Medulla oblongata (tissue), 1 donor: ENCODE measurements around the gene SSBP3.

Source experiments
- DNase-seq: peaks from one replicate; pipeline ENCODE4 v3.0.0-alpha.2; 2015; ENCODE audit errors: extremely low spot score

SSBP3 gene

GRCh38 chr1:54178296-54179070 is 227.7 kb downstream of the SSBP3 start:
- no peak for DNase-seq

GRCh38 chr1:54177726-54178125 is 228.5 kb downstream of the SSBP3 start:
- DNase-seq: no peak

- DNase-seq: no peak
Observed at GRCh38 chr1:54176621-54177327, 229.4 kb downstream of the SSBP3 start.
